Adrenal gland (tissue), 5 donors: ENCODE measurements around the gene ZCCHC4.

Source experiments
- POLR2A ChIP-seq, 2 donors: fragments of 450-650 bp; IDR thresholded peaks; one replicate each; pipeline ENCODE4 v1.6.1; 2017; ENCODE audit warnings: antibody characterized with exemption in 2 of 2, mild to moderate bottlenecking in 2 of 2, moderate library complexity in 1 of 2
- TF ChIP-seq, protein P1 (sequence below), 6 experiments: fragments of 450-650 bp in 4 of 6; fragments of 200-600 bp in 2 of 6; sonication (generic) in 1 of 6; IDR thresholded peaks; 1 replicate in 5 of 6; 2 replicates in 1 of 6; pipeline versions ENCODE4 v1.5.1 to v1.8.0; 2016 to 2021; ENCODE audit warnings: antibody characterized with exemption in 6 of 6, mild to moderate bottlenecking in 2 of 6, moderate library complexity in 1 of 6
- donor health status: DM: no; HTN: no; CAD: no.

GRCh38 chr4:25307596-25307995 lies 5.0 kb upstream of the ZCCHC4 start:
- no peak for TF ChIP-seq POLR2A (IDR thresholded peaks at IDR 0.05)
- TF ChIP-seq, protein P1, sequence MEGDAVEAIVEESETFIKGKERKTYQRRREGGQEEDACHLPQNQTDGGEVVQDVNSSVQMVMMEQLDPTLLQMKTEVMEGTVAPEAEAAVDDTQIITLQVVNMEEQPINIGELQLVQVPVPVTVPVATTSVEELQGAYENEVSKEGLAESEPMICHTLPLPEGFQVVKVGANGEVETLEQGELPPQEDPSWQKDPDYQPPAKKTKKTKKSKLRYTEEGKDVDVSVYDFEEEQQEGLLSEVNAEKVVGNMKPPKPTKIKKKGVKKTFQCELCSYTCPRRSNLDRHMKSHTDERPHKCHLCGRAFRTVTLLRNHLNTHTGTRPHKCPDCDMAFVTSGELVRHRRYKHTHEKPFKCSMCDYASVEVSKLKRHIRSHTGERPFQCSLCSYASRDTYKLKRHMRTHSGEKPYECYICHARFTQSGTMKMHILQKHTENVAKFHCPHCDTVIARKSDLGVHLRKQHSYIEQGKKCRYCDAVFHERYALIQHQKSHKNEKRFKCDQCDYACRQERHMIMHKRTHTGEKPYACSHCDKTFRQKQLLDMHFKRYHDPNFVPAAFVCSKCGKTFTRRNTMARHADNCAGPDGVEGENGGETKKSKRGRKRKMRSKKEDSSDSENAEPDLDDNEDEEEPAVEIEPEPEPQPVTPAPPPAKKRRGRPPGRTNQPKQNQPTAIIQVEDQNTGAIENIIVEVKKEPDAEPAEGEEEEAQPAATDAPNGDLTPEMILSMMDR (IDR thresholded peaks at IDR 0.05), result no peak
